PC-9 (cell line): Measurements from ENCODE around the gene CFAP97D2. TPM values are rescaled to one million over a fixed set of nuclear protein-coding genes. Genes with fewer than 3 reads are reported as not detected.
A peak's percentile ranks its signal among the peaks of the same experiment; 100 is the strongest.

Experiments
- BruUV-seq: library from RNA; stranded (reverse); fragments of 400-500 nt; replicated peaks from 2 replicates; lab custom pipeline; 2021; lab: Mats Ljungman, UMichigan
- CTCF ChIA-PET: fragments of 300-600 bp; sonication (Branson Sonifier 250); formaldehyde crosslinking; loops from one replicate; lab custom pipeline; 2022; ENCODE audit warnings: antibody characterized with exemption; lab: Charles Lee
- POLR2A ChIA-PET: fragments of 300-600 bp; sonication (Branson Sonifier 250); formaldehyde crosslinking; loops from one replicate; lab custom pipeline; 2022; ENCODE audit warnings: antibody characterized with exemption; ENCODE audit not compliant: unreplicated experiment; lab: Charles Lee
- DNase-seq, 2 experiments: peaks; one replicate each; pipeline versions ENCODE4 v3.0.0 to v3.0.0-alpha.2; 2015 to 2022; ENCODE audit warnings: mixed read lengths in 1 of 2
- H2AFZ ChIP-seq: fragments of 200-600 bp; sonication (generic); 2 replicates; pipeline ENCODE4 v1.8.1; 2017; ENCODE audit warnings: antibody characterized with exemption
- H3F3A ChIP-seq: fragments of 200-600 bp; sonication (generic); 2 replicates; pipeline ENCODE4 v1.8.1; 2017; ENCODE audit warnings: antibody characterized with exemption, mild to moderate bottlenecking, low read depth; ENCODE audit not compliant: insufficient read depth
- H3K27ac ChIP-seq: fragments of 200-600 bp; sonication (generic); 2 replicates; pipeline ENCODE4 v1.6.1; 2016; ENCODE audit warnings: mixed run types
- H3K27me3 ChIP-seq: fragments of 200-600 bp; sonication (generic); 2 replicates; pipeline ENCODE4 v1.6.1; 2016; ENCODE audit warnings: low read depth, mixed run types; ENCODE audit not compliant: insufficient read depth
- H3K36me3 ChIP-seq: fragments of 200-600 bp; sonication (generic); 2 replicates; pipeline ENCODE4 v1.6.1; 2016; ENCODE audit warnings: low read depth, mixed run types
- H3K4me1 ChIP-seq: fragments of 200-600 bp; sonication (generic); replicated peaks from 2 replicates; pipeline ENCODE4 v1.6.1; 2016; ENCODE audit warnings: mixed run types; ENCODE audit not compliant: insufficient read depth
- H3K4me2 ChIP-seq: fragments of 200-600 bp; sonication (generic); 2 replicates; pipeline ENCODE4 v1.6.1; 2017; ENCODE audit warnings: mixed run types
- H3K4me3 ChIP-seq: fragments of 200-600 bp; sonication (generic); 2 replicates; pipeline ENCODE4 v1.6.1; 2016; ENCODE audit warnings: mixed run types
- H3K79me2 ChIP-seq: fragments of 200-600 bp; sonication (generic); 2 replicates; pipeline ENCODE4 v1.6.1; 2017; ENCODE audit warnings: low read depth, mixed run types
- H3K9me2 ChIP-seq: fragments of 200-600 bp; sonication (generic); 2 replicates; pipeline ENCODE4 v1.8.1; 2017; ENCODE audit warnings: mild to moderate bottlenecking; ENCODE audit not compliant: insufficient read depth
- H3K9me3 ChIP-seq: fragments of 200-600 bp; sonication (generic); 2 replicates; pipeline ENCODE4 v1.8.1; 2016; ENCODE audit warnings: low read depth; ENCODE audit not compliant: insufficient read depth
- H4K20me1 ChIP-seq: fragments of 200-600 bp; sonication (generic); 2 replicates; pipeline ENCODE4 v1.8.1; 2017; ENCODE audit not compliant: insufficient read depth
- CTCF ChIP-seq: fragments of 200-600 bp; sonication (generic); conservative IDR thresholded peaks from 2 replicates; pipeline ENCODE4 v1.6.1; 2017; ENCODE audit warnings: mixed run types, antibody characterized with exemption, mild to moderate bottlenecking, moderate library complexity
- EZH2 ChIP-seq: fragments of 200-600 bp; sonication (generic); IDR thresholded peaks from 2 replicates; pipeline ENCODE4 v1.8.0; 2017; ENCODE audit warnings: antibody characterized with exemption, low read depth
- intact Hi-C: fragments of 100-400 bp; cut with micrococcal nuclease; formaldehyde crosslinking; loops from one replicate; pipeline ENCODE4 v1.10.0; 2022; ENCODE audit not compliant: unreplicated experiment
- total RNA-seq: library from RNA; stranded (reverse); gene quantifications from 2 replicates; pipeline ENCODE4 v1.2.3, GENCODE V29; 2021

CFAP97D2 gene
- total RNA-seq, 1 experiment from 2014 or later = not detected

- no peak for TF ChIP-seq CTCF
- no peak for TF ChIP-seq EZH2
- Histone ChIP-seq H3K36me3 (no peaks in the 10 kb centered on the region), H3K9me3 (no peaks in the 10 kb centered on the region), H3K9me2 (no peaks in the 10 kb centered on the region), H3K4me3 (peak overlapping the region; percentile 78), H3K27ac (no peak overlapping the region), H3K4me2 (peak overlapping the region; percentile 96), H3K79me2 (peaks cover 21% of the 10 kb centered on the region), H4K20me1 (no peaks in the 10 kb centered on the region), H3K27me3 (no peaks in the 10 kb centered on the region), H2AFZ (peak overlapping the region; percentile 81), H3F3A (peaks cover 13% of the 10 kb centered on the region; the same call in 1 of the 2 replicates), H3K4me1 (peaks cover 16% of the 10 kb centered on the region)
- ChIA-PET POLR2A (interaction anchor here (0.6 kb wide), 1 partner anchor 24 kb away, joined by 3 read pairs; no protein-coding TSS in a partner anchor), CTCF (interaction anchor here (0.7 kb wide), 1 partner anchor 38 kb away, joined by 3 read pairs; no protein-coding TSS in a partner anchor)
- BruUV-seq = no TSS peak
- intact Hi-C loops = loop anchor here (2.0 to 5.0 kb wide), 2 partner anchors 66 to 159 kb away; partner anchors contain the start of gene C13orf46
- peak; percentile 43 to 67 for DNase-seq
Observed at GRCh38 chr13:114130837-114131582, 48.0 kb upstream of the CFAP97D2 start.

GRCh38 chr13:114131583-114132418, 47.3 kb upstream of the CFAP97D2 start:
- TF ChIP-seq CTCF = no peak
- TF ChIP-seq EZH2 = no peak
- Histone ChIP-seq H3F3A (peaks cover 13% of the 10 kb centered on the region; the same call in 1 of the 2 replicates), H2AFZ (peak overlapping the region; percentile 81), H3K36me3 (no peaks in the 10 kb centered on the region), H3K79me2 (peaks cover 21% of the 10 kb centered on the region), H3K27ac (no peak overlapping the region), H3K27me3 (no peaks in the 10 kb centered on the region), H4K20me1 (no peaks in the 10 kb centered on the region), H3K9me2 (no peaks in the 10 kb centered on the region), H3K4me3 (peak overlapping the region; percentile 78), H3K9me3 (no peaks in the 10 kb centered on the region), H3K4me2 (peak overlapping the region; percentile 96), H3K4me1 (peaks cover 16% of the 10 kb centered on the region)
- POLR2A ChIA-PET = interaction anchor here (0.6 kb wide), 1 partner anchor 25 kb away, joined by 3 read pairs; no protein-coding TSS in a partner anchor
- CTCF ChIA-PET = interaction anchor here (0.7 kb wide), 1 partner anchor 38 kb away, joined by 3 read pairs; no protein-coding TSS in a partner anchor
- no peak for DNase-seq
- BruUV-seq = TSS peak; percentile 41
- intact Hi-C loops = loop anchor here (2.0 to 5.0 kb wide), 2 partner anchors 67 to 160 kb away; partner anchors contain the start of gene C13orf46
